ENCODE results near the gene FREM1. TPM values are rescaled to one million over a fixed set of nuclear protein-coding genes. Genes with fewer than 3 reads are reported as not detected.

FREM1 gene
- total RNA-seq, 1 experiment from 2014 or later: 0.43 TPM

DNA sequence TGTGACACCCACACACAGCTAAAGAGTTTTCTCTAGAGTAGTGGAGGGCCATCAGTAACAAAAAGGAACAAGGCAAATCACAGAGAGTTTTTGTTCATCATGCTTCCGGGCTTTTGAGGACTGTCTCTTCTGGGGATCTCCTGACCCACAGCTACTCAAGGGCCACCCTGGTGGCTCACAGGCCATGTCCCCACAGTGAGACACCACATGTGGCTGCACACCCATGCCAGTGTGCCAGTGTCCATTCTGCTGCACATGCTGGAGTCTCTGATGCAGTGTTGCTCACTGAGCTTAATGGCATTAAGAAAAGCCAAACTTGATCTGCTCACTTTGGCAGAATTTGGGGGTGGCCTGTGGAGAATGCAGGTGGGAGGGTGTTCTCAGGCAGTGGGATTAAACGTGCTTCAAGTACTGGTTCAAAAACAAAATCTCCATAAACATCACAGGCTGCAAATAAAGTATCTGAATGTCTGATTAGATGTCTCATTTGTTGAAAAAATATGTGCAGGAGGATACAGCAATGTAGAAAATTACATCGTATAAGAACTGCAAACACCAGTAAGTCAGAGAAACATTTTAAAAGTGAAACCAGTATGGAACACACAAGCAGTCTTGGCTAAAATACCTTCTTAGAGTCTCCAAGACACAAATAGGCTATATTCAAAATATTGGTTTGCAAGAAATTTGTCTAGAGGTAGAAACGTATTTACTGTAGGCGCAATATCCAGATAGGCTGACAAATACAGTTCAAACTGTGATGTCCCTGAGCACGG lies 11.0 kb downstream of the FREM1 start:
- H3K4me3 ChIP-seq: no peak overlapping the region
- H3K9me3 ChIP-seq: no peaks in the 10 kb centered on the region
- H3K36me3 ChIP-seq: no peaks in the 10 kb centered on the region
- DNase-seq: no peak
- H3K27me3 ChIP-seq: peaks cover 4% of the 10 kb centered on the region

DNA sequence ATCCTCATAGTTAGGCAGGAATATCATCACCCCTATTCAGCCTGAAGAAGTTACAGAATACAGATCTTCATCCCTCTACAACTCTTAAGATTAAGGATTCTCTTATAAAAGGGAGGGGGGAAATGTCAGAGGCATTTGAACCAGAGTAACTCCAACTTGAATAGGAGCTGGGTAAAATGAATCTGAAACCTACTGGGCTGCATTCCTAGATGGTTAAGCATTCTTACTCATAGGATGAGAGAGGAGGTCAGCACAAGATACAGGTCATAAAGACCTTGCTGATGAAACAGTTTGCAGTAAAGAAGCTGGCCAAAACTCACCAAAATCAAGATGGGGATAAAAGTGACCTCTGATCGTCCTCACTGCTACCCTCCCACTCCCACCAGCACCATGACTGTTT lies 14.4 kb downstream of the FREM1 start:
- no peak for DNase-seq
- Histone ChIP-seq H3K27me3 (no peaks in the 10 kb centered on the region), H3K9me3 (no peaks in the 10 kb centered on the region), H3K36me3 (no peaks in the 10 kb centered on the region), H3K4me3 (no peak overlapping the region)

DNA sequence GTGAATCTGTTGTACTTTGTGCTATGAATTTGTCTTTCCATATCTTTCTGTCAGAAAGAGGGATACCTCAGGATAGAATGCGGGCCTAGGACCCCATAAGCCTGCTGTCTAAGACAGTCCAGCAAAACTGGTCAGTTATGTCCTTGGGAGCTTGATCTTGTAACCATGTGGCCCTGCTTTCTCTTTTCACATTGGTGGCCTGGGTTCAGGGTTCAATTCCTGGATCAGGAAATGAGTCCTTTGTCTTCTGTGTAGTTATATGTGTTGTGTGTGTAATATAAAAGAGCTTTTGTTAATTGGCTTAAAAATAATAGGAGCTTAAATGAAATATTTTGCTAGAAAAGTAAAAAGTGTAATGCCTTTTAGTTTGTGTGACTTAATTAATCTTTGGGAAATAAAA lies 16.9 kb downstream of the FREM1 start:
- Histone ChIP-seq H3K27me3 (peaks cover 12% of the 10 kb centered on the region), H3K36me3 (no peaks in the 10 kb centered on the region), H3K9me3 (no peaks in the 10 kb centered on the region), H3K4me3 (no peak overlapping the region)
- DNase-seq: no peak

DNA sequence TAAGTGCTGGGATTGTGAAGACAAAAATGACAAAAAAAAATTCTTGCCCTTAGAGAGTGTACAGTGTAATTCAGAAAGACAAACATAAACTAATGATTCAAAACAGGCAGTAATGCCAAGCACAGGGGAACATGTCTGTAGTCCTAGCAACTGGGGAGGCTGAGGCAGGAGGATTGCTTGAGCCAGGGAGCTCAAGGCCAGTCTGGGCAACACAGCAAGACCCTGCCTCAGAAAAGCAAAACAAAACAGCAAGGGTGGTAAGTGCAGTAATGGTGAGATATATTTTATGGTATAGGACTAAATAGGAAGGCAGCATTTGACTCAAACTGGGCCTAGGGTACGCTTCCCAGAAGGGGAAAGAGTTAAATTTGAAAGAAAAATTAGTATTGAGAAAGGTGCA lies 18.9 kb downstream of the FREM1 start:
- H3K27me3 ChIP-seq: peaks cover 15% of the 10 kb centered on the region
- H3K9me3 ChIP-seq: no peaks in the 10 kb centered on the region
- no peak for DNase-seq
- no peaks in the 10 kb centered on the region for H3K36me3 ChIP-seq
- H3K4me3 ChIP-seq: no peak overlapping the region

DNA sequence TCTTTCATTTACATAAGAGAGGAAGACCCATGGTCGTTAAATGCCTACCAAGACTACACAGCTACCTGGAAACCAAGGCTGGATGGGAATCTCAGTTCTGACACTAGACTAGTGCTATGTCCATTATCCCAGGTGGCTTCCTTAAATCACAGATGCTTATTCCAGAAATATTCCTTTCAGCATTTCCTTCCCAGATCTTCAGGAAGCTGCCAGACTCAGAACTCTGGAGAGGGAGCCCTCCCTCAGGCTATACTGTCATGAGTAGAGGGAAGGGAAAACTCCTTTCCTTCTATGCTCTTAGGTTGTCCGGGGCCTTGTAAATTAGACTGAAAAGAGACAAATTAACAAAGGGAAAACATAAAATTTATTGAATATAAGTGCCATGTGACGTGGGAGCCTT lies 20.8 kb downstream of the FREM1 start:
- Histone ChIP-seq H3K9me3 (no peaks in the 10 kb centered on the region), H3K27me3 (peaks cover 15% of the 10 kb centered on the region)
- no peak for DNase-seq

DNA sequence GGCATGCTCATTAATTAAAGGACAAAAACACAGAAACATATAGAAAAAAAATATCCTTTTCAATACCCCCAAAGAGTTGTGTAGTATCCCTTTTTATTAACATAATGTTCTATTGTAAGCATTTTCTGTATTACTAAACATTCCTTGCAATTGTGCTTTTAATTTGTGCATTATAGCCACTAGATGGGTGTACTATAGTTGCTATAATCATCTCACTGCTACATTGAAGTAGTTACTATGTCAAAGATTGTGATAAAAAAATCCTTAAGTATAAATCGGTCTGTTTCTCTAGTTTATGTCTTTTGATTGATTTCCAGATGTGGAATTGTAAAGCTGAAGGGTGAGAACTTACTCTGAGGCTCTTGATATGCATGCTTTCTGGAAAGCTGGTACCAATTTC lies 21.4 kb downstream of the FREM1 start:
- H3K9me3 ChIP-seq: no peaks in the 10 kb centered on the region
- H3K27me3 ChIP-seq: peaks cover 15% of the 10 kb centered on the region
- DNase-seq: no peak
- H3K36me3 ChIP-seq: no peaks in the 10 kb centered on the region
- H3K4me3 ChIP-seq: no peak overlapping the region

More for the DNA sequence above, 20.8 kb downstream of the FREM1 start:
- Histone ChIP-seq H3K36me3 (no peaks in the 10 kb centered on the region), H3K4me3 (no peak overlapping the region)

DNA sequence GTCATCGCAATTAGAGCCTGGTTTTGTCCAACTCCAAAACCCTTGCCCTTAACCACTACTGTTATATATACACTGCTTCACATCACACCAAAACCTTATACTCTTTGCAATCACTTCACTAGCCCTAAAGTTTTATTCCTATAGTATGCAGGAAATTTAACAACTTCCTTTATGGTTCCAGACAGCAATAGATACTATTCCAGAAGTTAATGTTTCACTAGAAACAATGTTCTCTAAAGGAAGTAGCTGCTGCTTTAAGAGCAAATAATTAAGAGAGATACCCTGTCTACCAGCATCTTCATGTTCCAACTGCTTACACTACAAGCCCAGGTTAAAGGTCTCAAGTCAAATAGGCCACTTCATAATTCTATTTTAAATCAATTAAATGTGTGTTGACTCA lies 22.0 kb downstream of the FREM1 start:
- no peaks in the 10 kb centered on the region for H3K36me3 ChIP-seq
- no peaks in the 10 kb centered on the region for H3K9me3 ChIP-seq
- no peak for DNase-seq
- H3K4me3 ChIP-seq: no peak overlapping the region
- H3K27me3 ChIP-seq: peaks cover 18% of the 10 kb centered on the region

DNA sequence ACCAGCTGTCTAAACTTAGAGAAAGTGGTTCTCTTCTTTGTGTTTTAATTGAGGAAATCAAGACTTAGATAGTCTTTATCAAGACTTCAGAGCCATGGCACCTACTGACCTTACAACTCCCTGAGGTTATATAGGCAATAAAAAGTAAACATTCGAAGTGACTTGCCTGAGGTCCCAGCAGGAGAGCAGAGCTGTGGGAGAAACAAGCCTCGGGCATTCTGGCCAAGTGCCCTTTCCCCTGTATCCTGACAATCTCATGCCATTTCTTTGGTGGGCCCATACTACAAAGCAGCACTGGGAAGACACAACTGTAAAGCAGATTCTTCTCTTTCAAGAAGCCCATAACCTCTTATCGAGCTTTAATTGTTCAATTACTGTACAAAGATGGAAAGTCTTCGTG lies 23.1 kb downstream of the FREM1 start:
- Histone ChIP-seq H3K36me3 (no peaks in the 10 kb centered on the region), H3K9me3 (no peaks in the 10 kb centered on the region), H3K4me3 (no peak overlapping the region), H3K27me3 (peaks cover 18% of the 10 kb centered on the region)
- peak; percentile 71 for DNase-seq

DNA sequence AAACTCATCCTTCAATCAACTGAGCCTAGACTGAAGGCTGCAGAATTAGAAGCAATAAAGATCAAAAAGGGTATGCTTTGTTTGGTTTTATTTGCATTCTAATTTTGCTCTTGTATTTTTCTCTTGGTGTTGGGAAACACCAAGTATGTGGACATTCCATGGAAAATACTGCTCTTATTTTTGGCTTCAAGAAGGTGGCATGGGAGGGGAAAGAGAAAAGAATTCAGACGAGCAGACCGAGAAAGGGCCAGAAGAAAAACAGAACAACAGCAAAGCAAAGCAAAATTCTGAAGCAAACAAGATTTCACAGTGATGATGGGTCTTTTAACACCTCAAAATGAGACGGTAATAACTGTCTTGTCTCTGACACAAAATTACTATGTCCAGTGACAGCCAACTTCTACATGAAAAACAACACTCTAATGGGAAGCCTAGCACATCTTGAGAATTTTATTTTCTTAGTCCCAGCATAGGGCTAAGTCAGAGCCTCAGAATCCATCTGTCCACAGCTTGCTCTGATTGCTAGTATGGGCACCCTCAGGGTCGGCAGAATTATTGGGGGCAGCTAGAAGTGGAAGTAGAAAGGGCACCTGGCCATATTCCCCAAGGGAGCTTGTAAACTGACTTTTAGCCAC lies 26.8 kb downstream of the FREM1 start:
- no peak overlapping the region for H3K4me3 ChIP-seq

DNA sequence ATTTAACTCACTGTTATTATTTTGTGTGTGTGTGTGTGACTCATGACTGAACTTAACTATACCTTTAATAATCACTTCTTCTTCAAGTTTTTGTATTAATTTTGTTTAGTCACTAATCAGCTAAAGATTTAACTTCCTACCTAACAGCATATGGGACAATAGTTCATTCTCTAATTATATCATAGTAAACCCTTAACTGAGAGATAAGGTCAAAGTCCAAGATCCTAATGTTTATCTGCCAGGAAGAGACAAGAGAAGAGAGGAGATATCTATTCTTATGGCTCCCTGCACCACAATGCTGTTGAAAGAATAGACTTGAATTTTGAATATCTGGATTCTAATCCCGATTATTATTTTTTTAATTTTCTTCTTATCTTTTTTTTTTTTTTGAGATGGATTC lies 28.1 kb downstream of the FREM1 start:
- H3K27me3 ChIP-seq: peaks cover 34% of the 10 kb centered on the region
- DNase-seq: no peak
- no peaks in the 10 kb centered on the region for H3K9me3 ChIP-seq
- no peaks in the 10 kb centered on the region for H3K36me3 ChIP-seq
- H3K4me3 ChIP-seq: no peak overlapping the region

More for the DNA sequence above, 26.8 kb downstream of the FREM1 start:
- peaks cover 23% of the 10 kb centered on the region for H3K27me3 ChIP-seq
- H3K9me3 ChIP-seq: no peaks in the 10 kb centered on the region
- DNase-seq: no peak
- H3K36me3 ChIP-seq: no peaks in the 10 kb centered on the region

DNA sequence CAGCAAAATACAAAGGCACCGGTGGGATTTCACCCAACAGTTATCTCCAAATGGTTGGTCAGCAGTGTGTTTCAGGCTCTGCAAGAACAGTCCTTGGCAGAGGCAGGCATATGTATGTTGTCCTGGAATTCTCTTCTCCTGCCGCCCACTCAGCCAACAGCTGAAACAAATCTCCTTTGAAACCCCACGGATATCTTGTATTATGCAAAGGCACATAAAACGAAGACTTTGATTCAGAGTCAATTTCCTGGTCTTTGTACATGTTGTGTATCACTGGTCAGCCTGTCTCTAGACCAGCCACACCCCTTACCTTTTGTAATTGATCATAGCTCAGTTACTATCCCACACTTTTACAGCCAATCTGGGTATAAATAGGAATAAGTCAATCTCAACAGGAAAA lies 29.2 kb downstream of the FREM1 start:
- H3K36me3 ChIP-seq: no peaks in the 10 kb centered on the region
- peaks cover 38% of the 10 kb centered on the region for H3K27me3 ChIP-seq
- DNase-seq: peak; percentile 60
- no peak overlapping the region for H3K4me3 ChIP-seq
- no peaks in the 10 kb centered on the region for H3K9me3 ChIP-seq

DNA sequence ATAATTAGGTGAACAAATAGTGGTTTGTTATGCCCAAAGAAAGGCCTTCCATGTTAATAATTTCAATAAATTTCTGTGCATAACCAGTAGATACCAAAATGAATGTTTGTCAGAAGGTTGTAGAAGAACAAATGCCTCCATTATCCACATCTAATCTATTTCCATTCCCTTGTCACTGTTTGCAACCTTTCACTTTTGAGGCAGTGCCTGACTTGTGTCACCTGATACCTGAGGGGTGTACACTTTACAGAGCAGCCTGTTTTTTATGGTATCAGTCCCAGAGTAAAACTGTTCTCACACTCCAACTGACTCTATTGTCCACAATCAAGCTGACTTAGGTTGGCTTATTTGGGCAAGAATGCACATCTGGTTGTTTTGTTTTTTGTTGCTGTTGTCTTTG lies 40.1 kb downstream of the FREM1 start:
- Histone ChIP-seq H3K9me3 (peaks cover 7% of the 10 kb centered on the region), H3K4me3 (no peak overlapping the region), H3K36me3 (no peaks in the 10 kb centered on the region), H3K27me3 (peaks cover 29% of the 10 kb centered on the region)
- DNase-seq: no peak

DNA sequence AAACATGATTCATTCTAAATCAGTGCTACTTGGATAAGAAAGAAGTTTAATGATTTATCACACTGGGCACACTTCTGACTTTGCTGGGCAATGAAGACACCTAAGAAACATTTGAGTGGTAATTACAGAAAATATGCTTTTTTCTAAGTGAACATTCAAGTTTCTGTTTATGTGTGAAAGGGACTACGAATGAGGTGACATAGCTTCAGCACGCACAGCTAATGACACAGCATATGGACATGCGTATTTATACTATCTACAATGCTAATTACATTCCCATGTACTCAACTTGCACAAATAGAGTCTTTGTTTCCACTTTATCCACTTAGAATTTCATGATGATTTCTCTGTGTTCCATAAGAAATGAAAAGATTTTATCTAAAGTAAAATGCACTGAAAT lies 40.6 kb downstream of the FREM1 start:
- H3K9me3 ChIP-seq: peaks cover 5% of the 10 kb centered on the region
- peaks cover 29% of the 10 kb centered on the region for H3K27me3 ChIP-seq
- no peak for DNase-seq
- no peaks in the 10 kb centered on the region for H3K36me3 ChIP-seq
- H3K4me3 ChIP-seq: no peak overlapping the region

DNA sequence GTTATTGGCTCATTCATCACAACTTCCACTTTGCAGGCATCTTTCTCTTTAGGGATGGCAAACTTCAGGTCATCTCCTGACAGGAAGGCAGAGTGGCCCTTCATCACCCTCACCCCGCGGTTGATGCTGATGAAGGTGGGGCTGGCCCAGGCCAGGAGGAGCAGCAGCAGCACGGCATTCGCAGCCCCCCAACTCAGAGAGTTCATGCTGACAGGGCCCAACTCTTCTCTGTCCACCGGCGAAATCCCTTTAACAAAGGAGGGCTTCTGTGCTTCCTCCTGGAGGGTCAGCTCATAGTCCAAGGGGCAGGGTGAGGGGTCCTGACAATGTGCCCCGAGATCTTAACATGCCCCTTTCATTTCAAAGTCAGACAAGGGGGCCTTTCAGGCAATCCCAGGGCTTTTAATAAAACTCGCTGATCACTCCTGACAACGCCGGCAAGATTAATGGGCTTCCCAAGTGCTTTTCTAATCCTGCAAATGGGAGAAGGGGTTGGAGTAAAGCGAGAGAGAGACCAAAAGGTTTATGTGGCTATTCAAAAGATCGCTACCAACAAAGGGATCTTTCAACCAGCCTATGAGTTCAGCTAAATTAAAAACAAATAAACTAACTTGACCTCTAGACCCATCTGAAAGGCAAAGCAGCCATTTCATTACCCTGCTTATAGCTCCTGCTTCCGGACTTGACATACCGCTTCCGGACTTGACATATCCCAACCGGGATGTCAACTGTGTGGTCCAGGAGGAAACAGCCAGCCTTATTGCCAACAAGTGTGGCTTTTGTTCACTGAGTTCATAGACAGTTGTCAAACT lies 41.2 kb downstream of the FREM1 start:
- H3K36me3 ChIP-seq: no peaks in the 10 kb centered on the region
- no peak for DNase-seq
- peaks cover 5% of the 10 kb centered on the region for H3K9me3 ChIP-seq
- no peak overlapping the region for H3K4me3 ChIP-seq
- peaks cover 34% of the 10 kb centered on the region for H3K27me3 ChIP-seq

DNA sequence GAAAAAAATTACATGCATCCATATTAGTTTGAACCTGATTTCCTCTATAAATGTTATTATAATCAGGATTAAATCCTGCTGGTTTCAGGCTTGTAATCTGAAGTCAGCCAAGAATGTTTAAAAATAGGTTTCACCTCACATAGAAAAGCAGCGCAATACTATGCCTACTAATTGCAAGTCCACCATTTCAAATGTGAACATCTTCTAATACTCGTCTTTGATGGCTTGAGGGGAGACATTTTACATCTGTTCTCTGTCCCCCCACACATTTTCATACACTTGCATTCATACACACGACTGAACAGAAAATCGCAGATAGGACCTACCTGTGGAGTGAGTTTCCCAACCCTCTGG lies 41.8 kb downstream of the FREM1 start:
- H3K9me3 ChIP-seq: peaks cover 5% of the 10 kb centered on the region
- no peaks in the 10 kb centered on the region for H3K36me3 ChIP-seq
- no peak for DNase-seq
- H3K27me3 ChIP-seq: peaks cover 33% of the 10 kb centered on the region
- H3K4me3 ChIP-seq: no peak overlapping the region

DNA sequence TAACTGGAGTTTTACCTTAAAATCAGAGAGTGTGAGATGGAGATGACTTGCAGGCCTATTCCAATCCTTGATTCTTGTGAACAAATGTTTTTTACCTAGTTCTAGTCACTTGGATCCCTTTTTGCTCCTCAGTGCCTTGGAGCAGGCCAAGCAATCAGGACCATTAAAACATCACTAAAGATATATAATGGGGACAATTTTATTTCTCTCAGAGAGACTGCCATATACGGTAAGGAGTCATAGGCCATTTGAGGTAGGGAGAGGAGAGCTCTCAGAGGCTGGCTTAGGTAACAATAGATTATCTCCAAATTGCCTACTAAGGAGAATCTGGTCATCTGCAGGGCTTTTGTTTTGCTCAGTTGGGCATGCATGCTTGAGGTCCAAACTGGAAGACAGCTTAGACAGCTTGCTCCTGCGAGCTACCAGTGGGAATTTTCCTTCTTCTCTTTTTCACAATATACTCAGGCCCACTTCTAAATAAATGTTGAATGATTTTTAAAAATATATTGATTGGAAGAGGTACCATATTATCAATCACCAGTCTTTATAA lies 44.0 kb downstream of the FREM1 start:
- Histone ChIP-seq H3K27me3 (peaks cover 33% of the 10 kb centered on the region), H3K36me3 (no peaks in the 10 kb centered on the region), H3K9me3 (0 out of 2 replicates have a peak, but pooled peaks cover 2% of the 10 kb centered on the region), H3K4me3 (no peak overlapping the region)
- DNase-seq: no peak

DNA sequence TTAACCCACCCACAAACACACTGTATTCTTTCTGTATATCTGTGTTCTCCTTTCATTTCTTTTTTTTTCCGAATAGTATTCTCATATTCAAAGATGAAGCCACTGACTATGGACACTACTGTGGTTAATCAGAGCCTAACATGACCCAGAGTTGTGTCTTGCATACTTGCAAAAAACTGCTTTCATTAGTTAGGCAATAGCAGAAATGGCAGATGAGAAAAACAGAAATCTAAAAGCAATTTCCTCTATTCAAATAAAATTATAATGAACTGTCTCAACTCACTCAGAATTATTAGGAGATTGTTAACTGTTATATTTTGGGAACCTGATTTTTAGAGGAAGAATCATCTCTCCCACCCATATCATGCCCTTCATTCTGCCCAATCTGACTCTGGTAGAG lies 45.9 kb downstream of the FREM1 start:
- no peak overlapping the region for H3K4me3 ChIP-seq
- DNase-seq: no peak
- H3K27me3 ChIP-seq: peaks cover 33% of the 10 kb centered on the region
- no peaks in the 10 kb centered on the region for H3K36me3 ChIP-seq
- H3K9me3 ChIP-seq: no peaks in the 10 kb centered on the region
